Naive B cell (primary cell): Measurements from ENCODE around the gene MRPL20. TPM values are rescaled to one million over a fixed set of nuclear protein-coding genes. Genes with fewer than 3 reads are reported as not detected.
"Not testable (repeated sequence)": the region's sequence is repeated elsewhere in the genome, so short reads cannot be mapped to it uniquely, and the experiment has no call there.

Source experiments
- ATAC-seq, 2 donors: fragments of 150-1000 bp; cut with Tn5 transposase; 2 replicates each; pipeline ENCODE4 v1.10.0; 2021; ENCODE audit warnings: low read depth in 2 of 2, mild to moderate bottlenecking in 2 of 2, moderate library complexity in 2 of 2
- DNase-seq: peaks from one replicate; pipeline ENCODE4 v3.0.0; 2022
- H3K27ac Mint-ChIP-seq, 6 donors: one replicate each; pipeline ENCODE4 v1.8.0; 2020 to 2022; ENCODE audit warnings: mild to moderate bottlenecking in 6 of 6, mixed read lengths in 6 of 6, moderate library complexity in 5 of 6, inconsistent platforms in 2 of 6
- H3K27me3 Mint-ChIP-seq, 3 donors: one replicate each; pipeline ENCODE4 v1.8.0; 2021 to 2022; ENCODE audit warnings: mixed read lengths in 3 of 3, mild to moderate bottlenecking in 1 of 3
- H3K36me3 Mint-ChIP-seq, 2 donors: one replicate each; pipeline ENCODE4 v1.8.0; 2020 to 2022; ENCODE audit warnings: mixed read lengths in 2 of 2, inconsistent platforms in 1 of 2, mild to moderate bottlenecking in 1 of 2
- H3K4me1 Mint-ChIP-seq, 3 donors: one replicate each; pipeline ENCODE4 v1.8.0; 2020 to 2022; ENCODE audit warnings: mixed read lengths in 3 of 3, inconsistent platforms in 1 of 3, mild to moderate bottlenecking in 1 of 3, moderate library complexity in 1 of 3
- H3K4me3 Mint-ChIP-seq, 8 donors: one replicate each; pipeline ENCODE4 v1.8.0; 2020 to 2022; ENCODE audit warnings: mild to moderate bottlenecking in 8 of 8, mixed read lengths in 8 of 8, moderate library complexity in 8 of 8, inconsistent platforms in 2 of 8
- H3K9me3 Mint-ChIP-seq, 7 donors: one replicate each; pipeline ENCODE4 v1.8.0; 2020 to 2022; ENCODE audit warnings: mixed read lengths in 7 of 7, mild to moderate bottlenecking in 5 of 7, inconsistent platforms in 2 of 7, moderate library complexity in 1 of 7
- polyA plus RNA-seq, 6 donors: library from polyadenylated mRNA; unstranded; fragments of 300-500 nt; fragmentation: Illumina TruSeq; gene quantifications; one replicate each; pipeline ENCODE4 v1.2.3, GENCODE V29; 2021; ENCODE audit warnings: low read depth in 6 of 6

MRPL20 gene
- polyA plus RNA-seq, 6 donors from 2014 or later: 75.1 to 129 (median 102) TPM

DNA sequence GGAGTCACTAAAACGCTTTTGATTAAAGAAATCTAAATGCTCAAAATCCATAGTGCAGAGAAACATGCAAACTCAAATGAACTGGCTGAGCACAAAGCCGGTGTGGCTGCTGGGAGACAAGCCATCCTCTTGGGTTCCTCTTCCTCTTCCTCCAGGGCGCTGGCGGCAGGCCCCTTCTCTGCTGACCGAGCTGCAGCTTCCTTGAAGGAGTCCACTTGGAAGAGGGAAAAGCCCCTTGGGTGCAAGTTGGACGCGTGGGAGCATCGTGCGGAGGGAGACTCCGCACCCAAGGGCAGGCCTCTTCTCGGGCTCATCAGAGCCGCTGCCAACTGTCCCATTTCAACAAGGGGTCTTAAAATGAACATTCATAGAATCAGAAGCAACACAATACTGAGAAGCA, 15.9 kb downstream of the MRPL20 start:
- no peaks in the 10 kb centered on the region for H3K9me3 Mint-ChIP-seq
- no peak overlapping the region for H3K4me3 Mint-ChIP-seq
- H3K27me3 Mint-ChIP-seq: no peaks in the 10 kb centered on the region
- peaks cover 6 to 9% (median 9%) of the 10 kb centered on the region in 3 donors for H3K4me1 Mint-ChIP-seq
- peaks cover 15 to 26% of the 10 kb centered on the region in 2 donors for H3K36me3 Mint-ChIP-seq
- no peak for DNase-seq
- peak overlapping the region in 1 of 6 donors; percentile 16 for H3K27ac Mint-ChIP-seq
- ATAC-seq: no peak

DNA sequence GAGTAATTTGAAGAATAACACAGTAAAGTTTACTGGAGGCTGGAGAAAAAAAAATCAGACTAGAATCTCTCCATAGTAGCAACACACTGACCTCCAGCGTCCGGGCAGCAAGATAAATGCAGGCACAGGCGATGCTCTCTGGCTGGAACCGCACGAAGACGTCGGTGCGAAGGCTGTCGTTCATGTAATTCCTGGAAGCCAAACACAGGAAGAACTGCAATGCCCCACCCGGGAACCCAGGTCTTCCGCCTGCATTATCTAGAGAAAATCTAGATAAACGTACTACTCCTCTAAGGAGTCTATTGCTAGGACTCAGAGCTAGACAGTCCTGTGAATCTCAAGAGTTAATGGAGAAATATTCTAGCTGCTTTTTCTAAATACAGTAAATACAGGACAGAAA, 16.4 kb downstream of the MRPL20 start:
- Mint-ChIP-seq H3K4me1 (peaks cover 5 to 9% (median 8%) of the 10 kb centered on the region in 3 donors), H3K4me3 (peak overlapping the region in 2 of 8 donors; percentile 2 to 15), H3K36me3 (peaks cover 15 to 24% of the 10 kb centered on the region in 2 donors), H3K27me3 (no peaks in the 10 kb centered on the region), H3K27ac (no peak overlapping the region), H3K9me3 (no peaks in the 10 kb centered on the region)
- ATAC-seq (no peak), DNase-seq (no peak)

DNA sequence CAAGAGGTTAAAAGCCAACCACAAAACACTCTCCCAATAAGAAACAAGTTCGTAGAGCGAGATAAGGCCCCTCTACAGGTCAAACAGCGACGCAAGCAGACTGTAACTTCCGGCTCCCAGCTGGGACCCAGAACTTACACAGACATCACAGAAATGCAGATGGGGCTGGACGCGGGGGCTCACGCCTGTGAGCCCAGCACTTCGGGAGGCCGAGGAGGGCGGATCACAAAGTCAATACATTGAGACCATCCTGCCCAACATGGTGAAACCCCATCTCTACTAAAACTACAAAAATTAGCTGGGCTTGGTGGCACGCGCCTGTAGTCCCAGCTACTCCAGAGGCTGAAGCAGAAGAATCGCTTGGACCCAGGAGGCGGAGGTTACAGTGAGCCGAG, 19.0 kb downstream of the MRPL20 start:
- H3K36me3 Mint-ChIP-seq: peaks cover 8 to 18% of the 10 kb centered on the region in 2 donors
- no peaks in the 10 kb centered on the region for H3K9me3 Mint-ChIP-seq
- no peak overlapping the region for H3K4me3 Mint-ChIP-seq
- ATAC-seq (no peak), DNase-seq (no peak)
- H3K27me3 Mint-ChIP-seq: no peaks in the 10 kb centered on the region
- H3K27ac Mint-ChIP-seq: no peak overlapping the region
- H3K4me1 Mint-ChIP-seq: peaks cover 3 to 9% (median 4%) of the 10 kb centered on the region in 3 donors

DNA sequence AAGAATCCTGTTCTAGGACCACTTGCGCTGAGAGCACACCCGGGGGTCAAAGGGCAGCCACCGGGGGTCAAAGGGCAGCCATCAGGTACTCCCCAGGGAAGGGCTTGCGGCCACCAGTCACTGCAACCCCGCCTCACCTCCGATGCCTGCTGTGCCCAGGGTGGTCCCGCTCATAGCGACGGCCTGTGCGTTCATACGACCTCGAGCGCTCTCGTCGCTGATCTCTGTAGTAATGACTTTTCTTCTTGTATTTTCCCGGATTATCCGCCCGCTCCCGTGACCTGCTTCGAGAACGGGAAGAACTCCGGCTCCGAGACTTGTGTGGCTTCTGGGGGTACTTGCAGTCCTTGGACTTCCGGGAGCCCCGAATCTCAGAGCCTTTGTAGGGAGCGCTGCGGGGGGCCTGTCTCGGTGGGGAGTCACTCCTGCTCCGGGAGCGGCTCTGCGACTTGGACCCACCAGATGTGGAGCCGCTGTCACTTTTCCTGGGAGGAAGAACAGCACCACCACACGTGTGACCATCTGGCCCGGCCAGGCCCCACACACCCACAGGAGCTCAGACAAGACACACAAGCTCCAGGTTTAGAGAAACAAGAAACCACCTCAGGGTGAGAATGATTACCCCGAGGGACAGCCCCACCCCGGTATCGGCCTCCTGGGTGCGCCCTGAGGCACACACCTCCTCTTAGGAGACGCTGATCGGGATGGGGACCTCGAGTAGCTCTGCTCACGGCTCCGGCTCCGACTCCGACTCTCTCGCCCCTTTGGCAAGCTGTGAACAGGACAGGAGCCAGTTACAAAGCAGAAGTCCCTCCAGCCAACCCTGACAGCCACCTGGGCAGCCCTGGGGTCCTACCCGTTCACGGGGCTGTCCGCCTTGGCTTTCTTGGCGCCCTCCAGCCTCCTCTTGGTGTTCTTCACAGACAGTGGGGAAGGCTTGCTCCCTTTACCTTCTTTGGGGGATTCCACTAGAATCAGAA, 19.7 kb downstream of the MRPL20 start:
- peaks cover 4 to 9% (median 8%) of the 10 kb centered on the region in 3 donors for H3K4me1 Mint-ChIP-seq
- H3K4me3 Mint-ChIP-seq: no peak overlapping the region
- peaks cover 8 to 18% of the 10 kb centered on the region in 2 donors for H3K36me3 Mint-ChIP-seq
- DNase-seq: no peak
- no peak for ATAC-seq
- H3K9me3 Mint-ChIP-seq: no peaks in the 10 kb centered on the region
- H3K27ac Mint-ChIP-seq: no peak overlapping the region
- no peaks in the 10 kb centered on the region for H3K27me3 Mint-ChIP-seq

DNA sequence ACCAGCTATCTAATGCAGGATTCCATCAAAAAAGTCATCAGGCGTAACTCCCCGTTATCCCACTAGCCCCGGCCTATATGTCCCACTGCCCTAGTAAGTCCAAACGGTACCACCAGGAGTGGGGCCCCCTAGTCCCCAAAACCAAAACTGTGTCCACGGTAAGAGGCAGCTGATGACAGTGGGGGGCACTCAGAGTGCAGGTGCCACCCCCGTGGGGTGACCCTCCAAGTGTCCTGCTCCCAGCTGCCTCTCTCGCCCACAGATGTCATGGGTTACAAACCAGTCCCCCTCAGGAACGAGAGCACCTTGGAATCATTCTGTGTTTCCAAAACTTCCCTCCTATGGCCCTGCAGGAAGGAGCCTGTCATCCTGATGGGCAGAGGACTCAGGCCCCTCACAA, 21.2 kb downstream of the MRPL20 start:
- Mint-ChIP-seq H3K9me3 (no peaks in the 10 kb centered on the region), H3K4me1 (peaks cover 0 to 12% (median 9%) of the 10 kb centered on the region in 3 donors), H3K27ac (peak overlapping the region in 1 of 6 donors; percentile 11), H3K27me3 (no peaks in the 10 kb centered on the region), H3K36me3 (peaks cover 3 to 13% of the 10 kb centered on the region in 2 donors), H3K4me3 (no peak overlapping the region)
- DNase-seq (no peak), ATAC-seq (no peak)

DNA sequence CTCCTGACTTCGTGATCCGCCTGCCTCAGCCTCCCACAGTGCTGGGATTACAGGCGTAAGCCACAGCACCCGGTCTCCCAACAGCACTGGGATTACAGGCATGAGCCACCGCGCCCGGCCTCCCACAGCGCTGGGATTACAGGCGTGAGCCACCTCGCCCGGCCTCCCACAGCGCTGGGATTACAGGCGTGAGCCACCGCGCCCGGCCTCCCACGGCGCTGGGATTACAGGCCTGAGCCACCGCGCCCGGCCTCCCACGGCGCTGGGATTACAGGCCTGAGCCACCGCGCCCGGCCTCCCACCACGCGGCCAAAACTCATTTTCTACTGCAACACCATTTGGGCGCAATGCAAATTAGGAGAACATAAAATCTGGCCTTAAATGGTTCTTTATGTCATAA, 21.8 kb downstream of the MRPL20 start:
- H3K27me3 Mint-ChIP-seq, H3K27ac Mint-ChIP-seq, DNase-seq, H3K36me3 Mint-ChIP-seq, ATAC-seq, H3K9me3 Mint-ChIP-seq: not testable (repeated sequence)
- H3K4me3 Mint-ChIP-seq: peak overlapping the region in 1 of 8 donors; percentile 63
- peaks cover 0 to 12% (median 9%) of the 10 kb centered on the region in 3 donors for H3K4me1 Mint-ChIP-seq

DNA sequence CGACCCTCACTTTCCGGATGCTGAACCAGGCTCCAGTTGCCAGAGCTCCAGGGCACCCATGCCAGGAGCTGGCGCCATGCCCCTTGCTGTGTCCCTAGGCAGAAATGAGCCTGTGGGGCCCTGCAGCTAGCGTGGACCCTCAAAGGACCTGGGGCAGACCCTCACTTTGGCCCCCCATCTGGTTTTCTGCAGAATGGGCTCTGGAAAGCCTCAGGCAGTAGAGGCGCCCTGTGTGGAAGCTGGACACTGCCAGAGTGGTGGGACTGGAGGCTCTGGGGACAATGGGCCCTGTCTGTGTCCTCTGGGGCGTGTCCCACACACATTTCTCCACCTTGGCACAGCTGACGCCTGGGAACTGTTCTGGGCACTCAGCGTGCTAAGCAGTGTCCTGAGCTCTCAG, 25.8 kb downstream of the MRPL20 start:
- no peak overlapping the region for H3K4me3 Mint-ChIP-seq
- DNase-seq (no peak), ATAC-seq (no peak)
- H3K27ac Mint-ChIP-seq: no peak overlapping the region
- no peaks in the 10 kb centered on the region for H3K27me3 Mint-ChIP-seq
- H3K9me3 Mint-ChIP-seq: no peaks in the 10 kb centered on the region
- H3K36me3 Mint-ChIP-seq: peaks cover 0 to under 1% of the 10 kb centered on the region in 2 donors
- H3K4me1 Mint-ChIP-seq: peaks cover 2 to 12% (median 9%) of the 10 kb centered on the region in 3 donors

DNA sequence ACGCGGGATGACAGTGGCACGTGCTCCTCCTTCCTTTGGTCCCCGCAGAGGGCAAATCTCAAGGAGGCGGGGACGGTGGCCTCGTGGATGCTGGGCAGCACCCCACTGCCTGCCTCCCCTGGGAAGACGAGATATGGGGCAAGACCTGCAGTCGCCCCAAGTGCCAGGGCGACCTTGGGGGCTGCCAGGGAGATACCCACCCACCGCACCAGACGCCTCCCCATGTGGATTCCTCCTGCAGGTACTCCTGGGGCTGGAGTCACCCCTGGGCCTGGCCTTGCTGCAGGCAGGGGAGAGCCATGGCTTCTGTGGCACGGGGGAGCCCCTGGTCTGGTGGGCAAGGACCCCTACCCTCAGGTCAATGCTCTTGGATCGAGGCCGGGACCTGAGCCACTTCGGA, 26.2 kb downstream of the MRPL20 start:
- no peak overlapping the region for H3K27ac Mint-ChIP-seq
- H3K27me3 Mint-ChIP-seq: no peaks in the 10 kb centered on the region
- H3K4me1 Mint-ChIP-seq: peaks cover 5 to 12% (median 9%) of the 10 kb centered on the region in 3 donors
- no peaks in the 10 kb centered on the region for H3K36me3 Mint-ChIP-seq
- ATAC-seq (no peak), DNase-seq (no peak)
- no peak overlapping the region for H3K4me3 Mint-ChIP-seq
- H3K9me3 Mint-ChIP-seq: no peaks in the 10 kb centered on the region

DNA sequence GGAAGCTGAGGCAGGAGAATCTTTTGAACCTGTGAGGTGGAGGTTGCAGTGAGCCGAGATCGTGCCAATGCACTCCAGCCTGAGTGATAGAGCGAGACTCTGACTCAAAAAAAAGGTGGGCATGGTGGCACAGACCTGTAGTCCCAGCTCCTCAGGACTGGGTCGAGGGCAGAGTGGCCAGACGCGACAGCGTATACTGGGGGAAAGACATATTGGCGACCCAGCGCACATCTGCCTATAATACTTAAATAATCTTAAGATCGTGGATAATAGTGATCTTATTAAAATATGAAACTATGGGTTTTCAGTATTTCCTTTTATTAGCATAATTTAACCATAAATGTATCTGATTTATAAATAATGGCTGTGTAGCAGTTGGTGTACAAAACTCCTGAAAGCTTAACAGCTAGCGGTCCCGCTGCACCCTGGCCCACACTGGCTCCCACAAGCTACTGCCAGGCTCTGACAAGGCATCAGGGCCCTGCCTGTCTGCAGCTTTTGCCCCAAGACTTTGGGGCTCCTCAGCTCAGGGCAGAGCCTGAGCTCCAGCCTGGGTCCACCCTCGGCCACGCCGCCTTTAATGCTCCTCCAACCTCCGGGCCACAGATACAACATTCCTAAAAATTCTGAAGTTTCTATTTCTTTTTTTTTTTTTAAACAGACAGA, 29.4 kb downstream of the MRPL20 start:
- ATAC-seq (no peak), DNase-seq (no peak)
- peak overlapping the region in 3 of 8 donors; percentile 29 to 54 (median 41) for H3K4me3 Mint-ChIP-seq
- H3K27ac Mint-ChIP-seq: peak overlapping the region in 1 of 6 donors; percentile 49
- no peaks in the 10 kb centered on the region for H3K27me3 Mint-ChIP-seq
- peaks cover 17 to 22% (median 18%) of the 10 kb centered on the region in 3 donors for H3K4me1 Mint-ChIP-seq
- H3K36me3 Mint-ChIP-seq: no peaks in the 10 kb centered on the region
- H3K9me3 Mint-ChIP-seq: no peaks in the 10 kb centered on the region

DNA sequence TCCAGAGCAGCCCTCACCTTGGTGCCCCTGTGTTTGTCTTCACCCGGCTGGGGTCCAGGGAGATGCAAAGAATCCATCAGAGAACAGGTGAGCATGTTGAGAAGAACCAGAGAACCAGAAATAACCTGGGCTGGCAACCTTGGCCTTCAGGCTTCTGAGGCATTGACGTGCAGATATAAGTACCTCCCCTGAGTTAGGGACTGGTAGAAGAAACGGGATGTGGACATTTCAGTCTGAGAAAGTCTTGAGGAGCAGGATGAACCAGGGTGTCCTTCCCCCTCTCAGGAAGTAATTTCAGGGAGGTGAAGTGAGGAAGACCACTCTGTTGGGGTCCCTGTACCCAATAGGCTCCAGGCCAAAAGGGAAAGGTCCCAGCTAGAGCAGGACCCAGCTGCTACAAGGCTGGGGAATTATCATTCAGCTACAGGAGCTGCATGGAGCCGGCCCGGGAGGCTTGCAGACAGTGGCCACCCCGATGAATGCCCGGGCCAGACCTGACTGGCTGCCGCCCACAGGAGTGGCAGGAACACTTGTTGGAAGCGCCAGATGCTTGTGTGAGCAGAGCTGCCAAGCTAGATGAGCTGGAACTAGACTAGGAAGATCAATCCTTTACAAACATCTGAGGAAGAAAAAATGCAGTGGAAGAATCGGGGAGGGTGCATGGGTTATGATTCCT, 30.4 kb downstream of the MRPL20 start:
- Mint-ChIP-seq H3K27me3 (no peaks in the 10 kb centered on the region), H3K36me3 (no peaks in the 10 kb centered on the region), H3K27ac (peak overlapping the region in 4 of 6 donors; percentile 29 to 79 (median 54)), H3K4me3 (peak overlapping the region in 6 of 8 donors; percentile 51 to 94 (median 84)), H3K9me3 (no peaks in the 10 kb centered on the region), H3K4me1 (peaks cover 7 to 25% (median 18%) of the 10 kb centered on the region in 3 donors)
- DNase-seq (no peak), ATAC-seq (no peak)

DNA sequence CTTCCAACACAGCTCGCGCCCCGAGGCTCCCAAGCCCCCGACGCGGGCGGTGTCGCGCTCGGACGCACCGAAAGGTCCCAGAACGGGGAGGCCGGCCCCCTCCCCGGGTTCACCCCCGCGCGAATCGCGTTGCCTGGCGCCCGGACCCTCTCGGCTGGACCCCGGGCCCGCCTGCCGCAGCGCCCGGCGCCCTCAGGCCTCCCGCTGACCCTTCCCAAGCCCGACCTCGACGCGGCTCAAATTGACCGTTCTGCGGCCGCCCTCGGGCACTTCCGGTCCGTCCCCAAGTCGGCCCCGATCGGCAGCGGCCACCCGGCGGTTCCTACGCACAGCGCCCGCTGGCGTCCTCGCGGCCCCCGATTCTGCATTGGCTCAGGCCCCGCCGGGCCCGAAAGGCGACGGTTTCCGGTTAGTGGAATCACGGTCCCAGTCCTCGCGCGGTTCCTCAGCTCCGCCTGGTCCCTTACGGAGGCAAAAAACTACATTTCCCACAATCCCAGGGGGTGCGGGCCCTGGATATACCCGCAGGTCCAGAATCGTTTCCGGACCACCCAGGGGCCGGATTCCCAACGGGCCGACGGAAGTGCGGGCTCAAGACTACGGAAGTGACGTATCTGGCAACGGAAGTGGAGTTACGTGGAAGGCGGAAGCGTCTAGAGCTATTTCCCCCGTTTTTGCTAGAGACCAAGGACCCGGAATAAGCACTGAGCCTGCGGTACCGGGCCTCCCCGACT, 32.0 kb downstream of the MRPL20 start, which contains the start of gene AURKAIP1:
AURKAIP1 (minus strand) TSS at position 279 of the 734 bp plus-strand sequence. CDS start 451 bp downstream, outside the sequence.
- H3K27me3 Mint-ChIP-seq: no peaks in the 10 kb centered on the region
- peak; percentile 98 for DNase-seq
- peak within 1 kb of the TSS; percentile 84 to 95 (median 93) for H3K4me3 Mint-ChIP-seq
- H3K4me1 Mint-ChIP-seq: peaks cover 7 to 25% (median 18%) of the 10 kb centered on the region in 3 donors
- H3K27ac Mint-ChIP-seq: peak within 1 kb of the TSS; percentile 97 to 99 (median 98)
- no peaks in the 10 kb centered on the region for H3K36me3 Mint-ChIP-seq
- no peaks in the 10 kb centered on the region for H3K9me3 Mint-ChIP-seq
- ATAC-seq: peak; percentile 87 to 91

DNA sequence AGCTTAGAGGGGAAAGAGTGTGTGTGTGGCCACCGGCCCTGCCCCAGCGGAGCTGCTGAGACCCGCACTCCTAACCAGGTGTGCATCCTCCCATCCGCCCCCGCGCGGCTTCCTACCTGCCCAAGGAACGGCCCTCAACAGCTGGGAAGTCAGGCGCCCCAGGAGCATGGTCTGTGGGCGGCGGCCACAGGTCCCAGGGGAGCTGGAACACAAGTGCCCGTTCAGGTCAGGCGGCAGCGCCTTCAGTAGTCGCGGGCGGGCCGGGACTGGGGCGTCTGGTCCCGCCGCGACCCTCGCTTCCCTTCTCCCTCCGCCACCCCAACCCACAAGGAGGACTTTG, 32.5 kb downstream of the MRPL20 start:
- Mint-ChIP-seq H3K9me3 (no peaks in the 10 kb centered on the region), H3K4me1 (peaks cover 7 to 25% (median 18%) of the 10 kb centered on the region in 3 donors), H3K27ac (peak overlapping the region in 4 of 6 donors; percentile 76 to 99 (median 89)), H3K36me3 (no peaks in the 10 kb centered on the region), H3K4me3 (peak overlapping the region; percentile 63 to 95 (median 92)), H3K27me3 (no peaks in the 10 kb centered on the region)
- no peak for DNase-seq
- no peak for ATAC-seq
